Activated T-cell treated with anti-CD3 and anti-CD28 coated beads for 24 hours (primary cell): ENCODE measurements around the gene PAK4.
A peak's percentile ranks its signal among the peaks of the same experiment; 100 is the strongest.

Experiments
- DNase-seq: peaks from one replicate; pipeline ENCODE4 v3.0.0-alpha.2; 2020; ENCODE audit warnings: low read depth

Gene PAK4

DNA sequence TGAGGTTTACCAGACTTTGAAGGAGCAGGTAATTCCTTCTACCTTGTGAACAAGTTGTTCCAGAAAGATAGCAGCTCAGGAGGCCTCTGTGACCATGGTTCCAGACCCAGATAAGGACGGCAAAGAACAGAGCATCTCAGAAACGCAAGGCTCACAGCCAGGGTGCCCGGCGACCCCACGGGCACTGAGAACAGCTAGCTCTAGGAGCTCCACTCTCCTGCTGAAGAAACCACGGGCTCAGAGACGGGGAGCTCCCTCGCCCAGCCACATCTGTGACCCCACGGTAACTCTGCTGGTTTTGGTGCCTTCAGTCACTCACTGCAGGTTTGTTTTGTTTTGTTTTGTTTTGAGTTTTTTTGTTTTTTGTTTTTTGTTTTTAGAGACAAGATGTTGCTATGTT is 55.2 kb downstream of the PAK4 start:
- DNase-seq = no peak

GRCh38 chr19:39181500-39182173 is 56.1 kb downstream of the PAK4 start:
- DNase-seq = no peak

DNA sequence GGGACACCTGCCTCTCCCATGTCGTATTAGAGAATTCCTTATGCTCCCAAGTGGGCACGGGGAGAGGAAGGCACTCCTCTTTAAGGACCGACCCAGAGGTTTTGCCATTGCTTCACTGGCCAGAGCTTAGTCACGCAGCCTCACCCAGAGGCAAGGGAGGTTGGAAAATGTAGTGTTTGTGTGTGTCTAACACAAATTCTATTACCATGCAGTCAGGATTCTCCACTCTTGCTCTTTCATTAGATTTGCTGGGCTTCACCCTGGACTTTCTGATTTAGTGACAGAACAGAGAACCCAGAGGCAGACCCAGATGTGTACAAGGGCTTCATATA is 56.6 kb downstream of the PAK4 start:
- DNase-seq = no peak

- DNase-seq = no peak
Observed at GRCh38 chr19:39183104-39183503, 57.5 kb downstream of the PAK4 start.

DNA sequence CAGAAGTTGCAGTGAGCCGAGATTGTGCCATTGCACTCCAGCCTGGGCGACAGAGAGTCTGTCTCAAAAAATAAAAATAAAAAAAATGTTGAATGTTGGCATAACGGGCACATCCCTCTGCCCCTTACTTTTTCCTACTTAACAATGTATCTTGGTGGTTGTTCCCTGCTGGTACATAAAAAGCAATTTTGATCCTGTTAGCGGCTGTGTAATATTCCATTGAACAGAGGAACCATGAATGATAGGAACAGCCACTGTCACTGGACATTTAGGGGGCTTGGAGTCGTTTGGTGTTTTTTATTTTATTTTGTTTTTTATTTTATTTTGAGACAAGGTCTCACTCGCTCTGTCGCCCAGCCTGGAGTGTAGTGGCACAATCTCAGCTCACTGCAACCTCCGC is 60.8 kb downstream of the PAK4 start:
- DNase-seq = no peak

- DNase-seq = no peak
Observed at GRCh38 chr19:39187552-39187943, 62.0 kb downstream of the PAK4 start.

GRCh38 chr19:39188960-39189359 is 63.4 kb downstream of the PAK4 start:
- DNase-seq = no peak

DNA sequence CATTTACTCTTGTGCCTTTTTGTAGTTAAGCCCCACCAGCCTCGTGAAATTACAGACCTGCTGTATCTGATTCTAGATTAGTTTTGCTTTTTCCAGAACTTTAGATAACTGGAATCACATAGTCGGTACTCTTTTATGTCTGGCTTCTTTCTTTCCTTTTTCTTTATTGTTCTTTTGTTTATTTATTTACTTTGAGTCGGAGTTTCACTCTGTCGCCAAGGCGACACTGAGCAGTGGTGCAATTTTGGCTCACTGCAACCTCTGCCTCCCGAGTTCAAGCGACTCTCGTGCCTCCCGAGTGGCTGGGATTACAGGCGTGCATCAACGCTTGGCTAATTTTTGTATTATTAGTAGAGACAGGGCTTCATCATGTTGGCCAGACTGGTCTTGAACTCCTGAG is 65.2 kb downstream of the PAK4 start:
- DNase-seq = no peak

GRCh38 chr19:39192846-39193245 is 67.3 kb downstream of the PAK4 start:
- no peak for DNase-seq

GRCh38 chr19:39193803-39194202 is 68.2 kb downstream of the PAK4 start:
- no peak for DNase-seq

DNA sequence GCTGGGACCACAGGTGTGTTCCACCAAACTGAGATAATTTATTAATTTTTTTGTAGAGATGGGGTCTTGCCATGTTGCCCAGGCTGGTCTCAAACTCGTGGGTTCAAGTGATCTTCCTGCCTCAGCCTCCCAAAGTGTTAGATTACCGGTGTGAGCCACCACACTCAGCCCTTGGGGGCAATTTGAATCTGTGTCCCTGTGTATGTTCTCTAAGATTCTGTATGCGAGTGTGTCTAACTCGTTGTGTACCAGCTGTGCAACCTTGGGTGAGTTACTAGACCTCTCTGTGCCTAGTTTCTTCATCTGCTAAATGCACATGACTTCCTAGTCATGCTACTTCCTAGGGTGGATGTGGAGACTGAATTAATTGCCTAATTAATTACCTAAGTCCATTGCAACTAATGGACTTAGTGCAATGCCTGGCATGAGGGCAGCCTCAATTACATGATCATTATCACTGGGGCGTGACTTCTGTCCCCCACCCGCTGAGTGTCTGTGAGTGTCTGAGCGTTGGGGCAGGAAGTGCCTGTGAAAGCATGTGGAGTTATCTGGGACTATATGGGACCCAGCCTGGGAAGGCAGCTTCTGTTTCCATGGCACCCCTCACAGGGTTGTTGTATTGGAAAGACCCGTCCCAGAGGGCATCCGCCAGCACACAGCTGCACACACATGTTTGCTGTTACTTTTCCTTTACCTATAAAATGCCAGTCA is 69.4 kb downstream of the PAK4 start:
- DNase-seq = no peak

GRCh38 chr19:39195755-39196154 is 70.2 kb downstream of the PAK4 start:
- DNase-seq = no peak

DNA sequence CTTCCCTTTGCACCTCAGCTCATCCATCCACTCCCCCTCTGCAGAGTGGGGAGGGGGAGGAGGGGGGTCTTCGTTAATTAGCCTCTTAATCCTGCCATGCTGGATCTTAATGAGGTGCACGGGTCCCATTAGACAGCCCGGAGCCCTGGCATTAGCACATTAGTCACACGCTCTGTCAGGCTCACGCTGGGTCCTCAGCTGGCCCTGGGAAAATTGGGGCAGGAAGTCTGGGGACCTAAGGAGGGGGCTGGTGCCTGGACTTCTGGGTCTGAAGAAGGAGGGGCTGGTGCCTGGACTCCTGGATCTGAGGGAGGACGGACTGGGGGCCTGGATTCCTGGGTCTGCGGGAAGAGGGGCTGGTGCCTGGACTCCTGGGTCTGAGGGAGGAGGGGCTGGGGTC is 70.7 kb downstream of the PAK4 start:
- no peak for DNase-seq

GRCh38 chr19:39196860-39197562 is 71.4 kb downstream of the PAK4 start, which contains the start of gene NCCRP1:
Gene NCCRP1 (plus strand): TSS chr19:39196964. CDS start chr19:39196983, 19 bp downstream.
- peak; percentile 1 for DNase-seq

- no peak for DNase-seq
Observed at GRCh38 chr19:39197808-39198207, 72.2 kb downstream of the PAK4 start.

DNA sequence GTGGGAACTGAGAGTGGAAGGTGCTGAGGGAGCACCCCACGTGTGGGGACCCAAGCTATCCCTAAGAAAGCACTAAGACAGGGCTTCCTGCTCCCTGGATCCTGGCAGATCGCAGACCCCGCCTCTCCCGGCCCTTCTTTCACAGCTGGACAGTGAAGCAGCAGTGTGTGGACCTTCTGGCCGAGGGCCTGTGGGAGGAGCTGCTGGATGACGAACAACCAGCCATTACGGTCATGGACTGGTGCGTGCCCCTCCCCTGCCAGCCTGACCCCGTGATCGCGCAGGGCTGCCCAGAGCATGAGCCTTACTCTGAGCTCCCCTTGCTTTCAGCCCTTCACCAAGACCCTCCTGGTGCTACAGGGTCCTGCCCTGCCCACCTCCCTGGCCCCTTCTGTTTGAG is 73.4 kb downstream of the PAK4 start:
- no peak for DNase-seq

- no peak for DNase-seq
Observed at GRCh38 chr19:39200066-39200802, 74.6 kb downstream of the PAK4 start.

DNA sequence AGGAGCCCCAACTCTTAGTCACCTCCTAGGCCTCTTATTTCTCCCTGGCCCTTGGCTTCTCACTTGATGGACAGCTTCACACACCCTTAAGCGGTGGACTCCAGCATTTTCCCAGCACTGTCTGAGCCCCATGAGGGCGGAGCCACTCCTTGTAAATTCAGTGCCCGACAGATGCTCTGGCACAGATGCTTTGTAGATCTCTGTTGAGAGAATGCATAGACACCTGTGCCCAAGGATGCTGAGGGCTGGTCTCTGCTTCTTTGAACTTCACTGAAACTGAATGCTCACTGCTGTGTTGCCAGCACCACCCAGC is 75.2 kb downstream of the PAK4 start:
- no peak for DNase-seq

GRCh38 chr19:39202998-39203355 is 77.4 kb downstream of the PAK4 start:
- no peak for DNase-seq

GRCh38 chr19:39203372-39204341 is 78.1 kb downstream of the PAK4 start, which contains the start of gene SYCN:
Gene SYCN (minus strand): TSS chr19:39204263. CDS start chr19:39204254, 9 bp downstream.
- no peak for DNase-seq

DNA sequence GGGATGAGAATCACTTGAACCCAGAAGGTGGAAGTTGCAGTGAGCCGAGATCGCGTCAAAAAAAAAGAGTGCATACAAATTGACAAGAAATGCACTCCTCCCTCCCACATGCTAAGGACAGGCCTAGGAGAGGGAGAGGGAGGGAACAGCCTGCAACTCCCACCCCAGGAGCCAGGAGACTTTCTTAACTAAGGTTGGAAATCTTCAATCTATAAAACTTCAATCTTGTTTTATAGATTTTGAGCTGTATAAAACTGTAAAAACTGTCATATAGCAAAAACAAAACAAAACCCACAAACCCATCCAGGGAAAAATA is 79.8 kb downstream of the PAK4 start:
- no peak for DNase-seq

DNA sequence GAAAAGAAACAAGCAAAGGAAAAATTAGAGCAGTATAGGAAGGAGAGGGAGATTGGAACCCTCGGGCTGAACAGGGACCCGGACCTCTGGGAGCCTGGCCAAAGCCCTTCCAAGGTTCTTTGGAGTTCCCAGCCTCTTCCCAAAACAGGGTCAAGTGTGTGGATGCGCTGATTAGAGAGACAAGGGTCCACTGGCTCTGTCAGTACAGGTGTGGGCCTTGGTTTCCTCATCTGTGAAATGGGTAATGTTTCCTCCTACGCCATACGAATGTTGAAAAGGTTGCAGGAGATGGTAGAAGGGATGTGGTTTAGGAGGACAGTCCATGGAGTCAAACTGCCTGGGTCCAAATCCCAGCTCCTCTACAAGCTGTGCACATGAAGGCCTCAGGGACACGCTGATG is 80.5 kb downstream of the PAK4 start:
- no peak for DNase-seq
